ENCODE data around the gene TMEM231.
A peak's percentile ranks its signal among the peaks of the same experiment; 100 is the strongest.
"Not testable (repeated sequence)": the region's sequence is repeated elsewhere in the genome, so short reads cannot be mapped to it uniquely, and the experiment has no call there.

The TMEM231 gene, protein sequence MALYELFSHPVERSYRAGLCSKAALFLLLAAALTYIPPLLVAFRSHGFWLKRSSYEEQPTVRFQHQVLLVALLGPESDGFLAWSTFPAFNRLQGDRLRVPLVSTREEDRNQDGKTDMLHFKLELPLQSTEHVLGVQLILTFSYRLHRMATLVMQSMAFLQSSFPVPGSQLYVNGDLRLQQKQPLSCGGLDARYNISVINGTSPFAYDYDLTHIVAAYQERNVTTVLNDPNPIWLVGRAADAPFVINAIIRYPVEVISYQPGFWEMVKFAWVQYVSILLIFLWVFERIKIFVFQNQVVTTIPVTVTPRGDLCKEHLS

GRCh38 chr16:75555707-75556430, at the start of gene TMEM231:
Gene TMEM231, minus strand, starts transcription at chr16:75556252. Its CDS starts 43 bp downstream, at chr16:75556209.
- DNase-seq = peak; percentile 27

DNA sequence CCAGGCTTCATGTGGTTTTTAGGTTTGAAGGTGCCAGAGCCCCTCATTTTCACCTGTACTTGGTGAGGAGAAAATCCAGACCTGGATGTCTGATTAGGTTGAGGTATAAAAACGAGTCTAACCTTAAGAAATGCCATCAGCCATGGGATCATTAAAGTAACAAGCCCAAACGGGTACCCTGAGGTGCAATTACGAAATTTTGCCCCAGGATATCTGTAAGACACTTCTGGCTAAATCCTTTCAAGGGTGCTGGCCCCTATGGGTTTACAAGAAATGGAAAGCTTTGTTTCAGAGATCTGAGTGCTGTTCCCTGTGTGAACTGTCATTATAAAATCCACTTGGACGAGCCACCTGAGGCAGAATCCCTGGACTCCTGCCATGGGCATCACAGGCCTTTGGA, 47.2 kb upstream of the TMEM231 start:
- DNase-seq = no peak

GRCh38 chr16:75599452-75600277, 43.6 kb upstream of the TMEM231 start:
- DNase-seq = no peak

- no peak for DNase-seq
These were observed 38.1 kb upstream of the TMEM231 start for GRCh38 chr16:75593825-75594820.

DNA sequence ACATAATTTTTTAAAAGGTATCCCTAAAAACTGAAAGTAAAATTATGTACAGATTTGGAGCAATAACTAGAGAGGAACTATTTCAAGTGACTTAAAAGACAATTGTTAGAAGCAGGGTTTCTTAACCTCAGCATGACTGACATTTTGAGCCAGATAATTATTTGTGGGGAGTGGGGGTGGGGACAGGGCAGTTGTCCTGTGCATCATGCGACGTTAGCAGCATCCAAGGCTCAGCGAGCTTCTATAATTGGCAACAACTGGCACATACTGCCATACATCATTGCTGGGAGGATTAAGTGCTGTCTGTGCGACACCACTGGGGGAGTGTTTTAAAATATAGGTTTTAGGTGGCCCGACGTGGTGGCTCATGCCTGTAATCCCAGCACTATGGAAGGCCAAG, 37.3 kb upstream of the TMEM231 start:
- no peak for DNase-seq

GRCh38 chr16:75591927-75592326, 35.9 kb upstream of the TMEM231 start:
- DNase-seq = not testable (repeated sequence)

DNA sequence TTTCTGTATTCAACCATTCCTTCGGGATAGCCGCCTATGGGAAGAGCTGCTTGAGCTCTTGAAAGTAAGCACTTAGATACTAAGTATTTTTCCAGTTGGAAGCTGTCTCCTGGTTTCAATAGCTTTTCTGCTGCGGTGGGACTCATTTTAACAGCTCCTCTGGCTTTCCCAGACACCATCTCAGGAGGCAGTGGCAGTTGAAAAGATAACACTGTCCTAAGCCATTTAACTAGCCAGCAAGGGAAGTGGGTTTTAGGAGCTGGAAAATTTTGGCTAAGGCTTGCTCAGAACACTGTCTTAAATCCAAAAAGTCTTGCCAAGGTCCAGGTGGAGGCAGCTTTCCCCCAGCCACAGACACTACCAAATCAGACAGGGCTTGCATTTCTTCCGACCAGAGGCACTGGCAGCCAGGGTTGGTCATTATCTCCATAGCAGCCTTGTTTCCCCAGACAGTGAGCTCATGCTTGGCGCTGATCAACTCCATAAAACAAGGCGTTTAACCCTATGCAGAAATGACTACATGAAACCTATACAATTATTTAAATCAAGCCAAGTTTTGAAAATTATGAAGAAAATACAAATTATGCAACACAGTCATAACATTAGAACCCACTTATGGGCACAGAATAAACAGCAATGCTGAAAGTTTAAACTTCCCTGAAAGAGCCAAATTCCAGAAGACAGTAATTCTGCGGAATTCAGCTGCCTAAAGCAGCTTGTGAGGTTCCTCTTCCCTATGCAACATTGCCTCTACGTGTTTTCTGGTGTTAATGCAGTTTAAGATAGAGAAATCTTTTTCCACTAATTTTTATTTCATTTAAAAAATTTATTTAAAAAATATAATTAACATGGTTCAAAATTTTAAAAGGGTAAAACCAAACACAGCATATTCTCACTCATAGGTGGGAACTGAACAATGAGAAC, 35.1 kb upstream of the TMEM231 start:
- DNase-seq = no peak

- DNase-seq = no peak
These were observed 33.3 kb upstream of the TMEM231 start for GRCh38 chr16:75589306-75589705.

GRCh38 chr16:75588716-75589115, 32.7 kb upstream of the TMEM231 start:
- no peak for DNase-seq

DNA sequence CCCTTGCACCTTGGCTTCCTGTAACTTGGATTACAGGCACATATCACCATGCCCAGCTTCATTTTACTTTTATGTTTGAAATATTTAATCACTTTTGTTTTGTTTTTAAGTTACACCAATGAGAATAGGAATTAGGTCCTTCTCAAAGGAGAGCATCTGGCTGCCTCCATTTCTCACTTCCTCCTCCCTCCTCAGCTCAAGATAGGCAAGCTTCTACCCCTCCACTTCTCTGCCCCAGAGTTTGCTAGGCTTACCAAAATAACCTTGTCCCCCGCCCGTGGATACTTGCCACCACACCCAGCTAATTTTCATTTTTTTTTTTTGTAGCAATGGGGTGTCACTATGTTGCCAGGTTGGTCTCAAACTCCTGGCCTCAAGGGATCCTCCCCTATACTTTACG, 28.1 kb upstream of the TMEM231 start:
- no peak for DNase-seq

GRCh38 chr16:75579281-75579834, 23.3 kb upstream of the TMEM231 start:
- DNase-seq = no peak

GRCh38 chr16:75578725-75579124, 22.7 kb upstream of the TMEM231 start:
- DNase-seq = no peak

- no peak for DNase-seq
These were observed 22.2 kb upstream of the TMEM231 start for GRCh38 chr16:75578212-75578611.

GRCh38 chr16:75576384-75576811, 20.3 kb upstream of the TMEM231 start:
- no peak for DNase-seq

GRCh38 chr16:75575958-75576357, 19.9 kb upstream of the TMEM231 start:
- no peak for DNase-seq

DNA sequence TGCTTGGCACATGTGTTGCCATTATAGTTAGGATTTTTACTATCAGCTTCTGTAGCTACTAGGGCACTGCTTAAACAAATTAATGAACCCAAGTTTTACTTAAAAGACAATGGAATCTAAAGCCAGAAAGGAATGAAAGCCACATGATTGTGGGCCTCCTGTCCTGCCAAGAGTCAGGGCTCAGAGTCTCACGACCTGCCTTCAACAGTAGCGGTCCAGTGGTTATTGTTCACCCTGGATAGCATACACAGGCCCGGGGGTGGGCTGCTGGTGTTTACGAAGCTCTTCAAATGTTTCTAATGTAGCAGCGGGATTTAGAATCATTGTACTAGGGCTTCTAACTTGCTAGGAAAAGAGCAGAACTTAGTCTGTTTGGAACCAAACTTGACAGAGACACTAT, 17.9 kb upstream of the TMEM231 start:
- no peak for DNase-seq

DNA sequence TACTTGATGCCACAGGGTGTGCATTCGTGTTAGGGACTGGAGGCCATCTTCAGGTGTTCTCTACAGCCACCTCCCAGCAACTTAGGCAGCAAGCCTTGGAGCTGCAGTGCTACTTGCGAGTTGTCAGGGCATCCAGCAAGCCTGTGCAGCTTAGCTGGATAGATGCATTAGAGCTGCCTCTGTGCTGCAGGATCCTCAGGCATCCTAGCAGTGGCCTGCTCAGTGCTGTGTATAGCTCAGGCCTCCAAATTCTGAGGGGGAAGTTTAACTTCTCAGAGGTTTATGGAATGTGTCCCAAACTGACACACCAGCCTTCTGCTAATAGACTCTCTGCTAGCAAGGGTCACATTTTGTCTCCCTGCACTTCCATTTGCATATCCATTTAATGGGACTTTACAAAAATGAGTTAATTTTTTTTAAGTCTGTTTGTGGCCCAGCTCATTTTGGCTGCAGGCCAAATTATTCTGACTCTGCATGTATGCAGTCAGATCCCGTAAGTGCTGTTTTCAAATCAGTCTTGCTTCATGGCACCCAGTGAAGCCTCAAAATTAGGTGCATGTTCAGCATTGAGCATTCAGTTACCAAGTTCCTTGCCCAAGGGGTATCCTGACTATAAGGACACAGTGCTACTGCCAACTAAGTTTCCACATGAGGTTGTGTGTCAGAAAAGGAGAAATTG, 17.0 kb upstream of the TMEM231 start:
- DNase-seq = no peak

GRCh38 chr16:75570396-75571065, 14.5 kb upstream of the TMEM231 start:
- no peak for DNase-seq

DNA sequence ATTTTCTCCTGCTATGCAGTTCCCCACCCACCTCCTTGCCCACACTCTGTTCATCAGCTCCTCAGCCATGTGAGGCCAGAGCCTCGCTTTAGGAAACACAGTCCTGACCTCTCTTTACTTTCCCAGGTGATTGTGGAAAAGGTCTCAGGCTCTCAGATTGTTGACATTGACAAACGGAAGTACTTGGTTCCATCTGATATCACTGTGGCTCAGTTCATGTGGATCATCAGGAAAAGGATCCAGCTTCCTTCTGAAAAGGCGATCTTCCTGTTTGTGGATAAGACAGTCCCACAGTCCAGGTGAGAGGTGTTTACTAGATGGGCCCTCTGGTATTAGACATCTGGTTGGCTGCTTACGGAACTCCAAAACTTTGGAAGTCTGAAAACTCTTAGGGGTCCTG, 11.9 kb upstream of the TMEM231 start:
- no peak for DNase-seq
